ENCODE data around the gene SELENOF.
A peak's percentile ranks its signal among the peaks of the same experiment; 100 is the strongest.

Gene SELENOF

GRCh38 chr1:86913896-86914600 lies at the start of gene SELENOF:
TSS of gene SELENOF (minus strand) at chr1:86914126. CDS start at chr1:86914111, 15 bp downstream.
- DNase-seq (ENCODE audit: low spot score): peak; percentile 93

- DNase-seq (ENCODE audit: low spot score): no peak
Measured at GRCh38 chr1:86960548-86960947, 46.6 kb upstream of the SELENOF start.

- DNase-seq (ENCODE audit: low spot score): no peak
Measured at GRCh38 chr1:86957221-86957620, 43.3 kb upstream of the SELENOF start.

- no peak for DNase-seq (ENCODE audit: low spot score)
Measured at GRCh38 chr1:86956221-86956620, 42.3 kb upstream of the SELENOF start.

GRCh38 chr1:86955678-86956077 lies 41.8 kb upstream of the SELENOF start:
- no peak for DNase-seq (ENCODE audit: low spot score)

GRCh38 chr1:86953167-86953566 lies 39.2 kb upstream of the SELENOF start:
- DNase-seq (ENCODE audit: low spot score): no peak

- no peak for DNase-seq (ENCODE audit: low spot score)
Measured at GRCh38 chr1:86951430-86951829, 37.5 kb upstream of the SELENOF start.

GRCh38 chr1:86950712-86951419 lies 36.9 kb upstream of the SELENOF start:
- DNase-seq (ENCODE audit: low spot score): no peak

- no peak for DNase-seq (ENCODE audit: low spot score)
Measured at GRCh38 chr1:86948212-86948611, 34.3 kb upstream of the SELENOF start.

- DNase-seq (ENCODE audit: low spot score): no peak
Measured at GRCh38 chr1:86942743-86943142, 28.8 kb upstream of the SELENOF start.

- no peak for DNase-seq (ENCODE audit: low spot score)
Measured at GRCh38 chr1:86942042-86942441, 28.1 kb upstream of the SELENOF start.

GRCh38 chr1:86940599-86940998 lies 26.7 kb upstream of the SELENOF start:
- DNase-seq (ENCODE audit: low spot score): no peak

- no peak for DNase-seq (ENCODE audit: low spot score)
Measured at GRCh38 chr1:86939406-86939805, 25.5 kb upstream of the SELENOF start.

GRCh38 chr1:86938855-86939254 lies 24.9 kb upstream of the SELENOF start:
- no peak for DNase-seq (ENCODE audit: low spot score)

- DNase-seq (ENCODE audit: low spot score): no peak
Measured at GRCh38 chr1:86938450-86938849, 24.5 kb upstream of the SELENOF start.

GRCh38 chr1:86933562-86934377 lies 19.8 kb upstream of the SELENOF start:
- no peak for DNase-seq (ENCODE audit: low spot score)

- DNase-seq (ENCODE audit: low spot score): no peak
Measured at GRCh38 chr1:86933051-86933450, 19.1 kb upstream of the SELENOF start.

GRCh38 chr1:86928819-86929218 lies 14.9 kb upstream of the SELENOF start:
- no peak for DNase-seq (ENCODE audit: low spot score)

- DNase-seq (ENCODE audit: low spot score): no peak
Measured at GRCh38 chr1:86926883-86927282, 13.0 kb upstream of the SELENOF start.

GRCh38 chr1:86925742-86926141 lies 11.8 kb upstream of the SELENOF start:
- DNase-seq (ENCODE audit: low spot score): no peak

GRCh38 chr1:86924324-86924960 lies 10.5 kb upstream of the SELENOF start:
- no peak for DNase-seq (ENCODE audit: low spot score)

- DNase-seq (ENCODE audit: low spot score): no peak
Measured at GRCh38 chr1:86922445-86922844, 8.5 kb upstream of the SELENOF start.

Measured in D341Med (cell line).